Nephron (organoid): ENCODE data around the gene ITPRIPL1.

Experiments used
- H3K27ac Mint-ChIP-seq, 3 experiments: 2 replicates each; pipeline ENCODE4 v1.8.0; 2020; ENCODE audit warnings: mixed read lengths in 3 of 3, mild to moderate bottlenecking in 2 of 3, moderate library complexity in 1 of 3
- H3K27me3 Mint-ChIP-seq: 2 replicates; pipeline ENCODE4 v1.8.0; 2021; ENCODE audit warnings: low read depth, mild to moderate bottlenecking, moderate library complexity, mixed read lengths
- H3K36me3 Mint-ChIP-seq: 2 replicates; pipeline ENCODE4 v1.8.0; 2020; ENCODE audit warnings: low read depth, mixed read lengths
- H3K4me1 Mint-ChIP-seq: 2 replicates; pipeline ENCODE4 v1.8.0; 2020; ENCODE audit warnings: mixed read lengths
- H3K4me3 Mint-ChIP-seq, 3 experiments: 2 replicates each; pipeline ENCODE4 v1.8.0; 2020; ENCODE audit warnings: mild to moderate bottlenecking in 3 of 3, mixed read lengths in 3 of 3, moderate library complexity in 2 of 3
- H3K9me3 Mint-ChIP-seq: 2 replicates; pipeline ENCODE4 v1.8.0; 2020; ENCODE audit warnings: mixed read lengths
- CTCF ChIP-seq, 3 experiments: fragments of 200-600 bp; sonication (generic); IDR thresholded peaks; one replicate each; pipeline ENCODE4 v1.5.0; 2021; ENCODE audit warnings: antibody characterized with exemption in 3 of 3; ENCODE audit not compliant: unreplicated experiment in 3 of 3

The ITPRIPL1 gene

GRCh38 chr2:96374211-96374951 lies 49.3 kb downstream of the ITPRIPL1 start:
- no peak for TF ChIP-seq CTCF (IDR thresholded peaks at IDR 0.05; ENCODE audit: unreplicated experiment in 3 of 3)
- Mint-ChIP-seq H3K36me3 (peaks cover 53% of the 10 kb centered on the region), H3K27me3 (no peaks in the 10 kb centered on the region), H3K9me3 (peaks cover 24% of the 10 kb centered on the region), H3K4me1 (peaks cover 12% of the 10 kb centered on the region), H3K4me3 (no peak overlapping the region), H3K27ac (peak overlapping the region in 2 of 3 experiments; percentile 61 to 74)
